HepG2 (cell line): ENCODE measurements around the gene VTN. TPM values are rescaled to one million over a fixed set of nuclear protein-coding genes. Genes with fewer than 3 reads are reported as not detected.

ENCODE experiments used
- BCL6 ChIP-seq: IDR thresholded peaks from 2 replicates; pipeline ENCODE4 v1.6.1; 2016; ENCODE audit warnings: missing genetic modification reagents, missing compliant biosample characterization
- GMEB2 ChIP-seq: IDR thresholded peaks from 2 replicates; pipeline ENCODE4 v1.6.1; 2016; ENCODE audit warnings: missing biosample characterization, missing genetic modification reagents, low read depth
- HMGXB4 ChIP-seq, 2 experiments: sonication (generic) in 1 of 2; formaldehyde crosslinking in 1 of 2; IDR thresholded peaks; 2 replicates each; pipeline versions ENCODE4 v1.4.0 to v1.6.1; 2018 to 2020; ENCODE audit warnings: missing genetic modification reagents in 2 of 2, borderline replicate concordance in 1 of 2, low read depth in 1 of 2, mild to moderate bottlenecking in 1 of 2, missing biosample characterization in 1 of 2
- HNRNPK ChIP-seq: fragments of 200-400 bp; formaldehyde crosslinking; IDR thresholded peaks from 2 replicates; pipeline ENCODE4 v1.6.1; 2018; ENCODE audit warnings: low read length, low read depth, moderate library complexity, mild to moderate bottlenecking; ENCODE audit not compliant: poor library complexity, severe bottlenecking
- NONO ChIP-seq, 2 experiments: fragments of 450-650 bp in 1 of 2; sonication (generic) in 1 of 2; formaldehyde crosslinking in 1 of 2; IDR thresholded peaks in 1 of 2; conservative IDR thresholded peaks in 1 of 2; 2 replicates each; pipeline versions ENCODE4 v1.6.1 to v1.8.0; 2017 to 2022; ENCODE audit warnings: mild to moderate bottlenecking in 1 of 2, missing genetic modification reagents in 1 of 2, moderate library complexity in 1 of 2
- SKIL ChIP-seq: sonication (generic); formaldehyde crosslinking; IDR thresholded peaks from 2 replicates; pipeline ENCODE4 v1.8.0; 2022; ENCODE audit warnings: missing genetic modification reagents, mild to moderate bottlenecking, moderate library complexity, borderline replicate concordance
- SP2 ChIP-seq: sonication (generic); formaldehyde crosslinking; IDR thresholded peaks from 2 replicates; pipeline ENCODE4 v1.5.1; 2020; ENCODE audit warnings: mild to moderate bottlenecking, missing genetic modification reagents
- TAF15 ChIP-seq: fragments of 200-400 bp; formaldehyde crosslinking; IDR thresholded peaks from one replicate; pipeline ENCODE4 v1.6.1; 2018; ENCODE audit warnings: mild to moderate bottlenecking, low read depth, low read length; ENCODE audit not compliant: poor library complexity, severe bottlenecking
- ZFP36L1 ChIP-seq: sonication (generic); formaldehyde crosslinking; IDR thresholded peaks from 2 replicates; pipeline ENCODE4 v1.8.0; 2022; ENCODE audit warnings: mild to moderate bottlenecking, missing genetic modification reagents, moderate library complexity
- ZNF138 ChIP-seq: sonication (generic); formaldehyde crosslinking; IDR thresholded peaks from 2 replicates; pipeline ENCODE4 v1.5.0; 2020; ENCODE audit warnings: mild to moderate bottlenecking, low read depth, missing genetic modification reagents
- ZNF256 ChIP-seq: sonication (generic); formaldehyde crosslinking; conservative IDR thresholded peaks from 2 replicates; pipeline ENCODE4 v1.4.0; 2020; ENCODE audit warnings: missing genetic modification reagents
- ZNF280D ChIP-seq: sonication (generic); formaldehyde crosslinking; IDR thresholded peaks from 2 replicates; pipeline ENCODE4 v1.5.1; 2020; ENCODE audit warnings: mild to moderate bottlenecking, missing genetic modification reagents
- ZNF501 ChIP-seq: sonication (generic); formaldehyde crosslinking; IDR thresholded peaks from 2 replicates; pipeline ENCODE4 v1.5.1; 2020; ENCODE audit warnings: mild to moderate bottlenecking, moderate library complexity, missing genetic modification reagents
- ZNF674 ChIP-seq: sonication (generic); formaldehyde crosslinking; IDR thresholded peaks from 2 replicates; pipeline ENCODE4 v1.5.0; 2020; ENCODE audit warnings: low read depth, mild to moderate bottlenecking, missing genetic modification reagents
- ZNF720 ChIP-seq: sonication (generic); formaldehyde crosslinking; IDR thresholded peaks from 2 replicates; pipeline ENCODE4 v1.4.0; 2020; ENCODE audit warnings: missing genetic modification reagents
- polyA plus RNA-seq, 8 experiments: library from polyadenylated mRNA; depleted of rRNA in 3 of 8; stranded (reverse) in 7 of 8; unstranded in 1 of 8; fragments of >200 nt; fragmentation: Illumina TruSeq in 4 of 8; extraction: Trizol in 4 of 8; gene quantifications; 2 replicates each; pipeline versions ENCODE4 v1.2.1 to v1.2.3, GENCODE V29; 2011 to 2016; ENCODE audit warnings: low read depth in 4 of 8, missing spikeins in 1 of 8, mixed read lengths in 1 of 8; ENCODE audit not compliant: insufficient read depth in 1 of 8
- total RNA-seq, 5 experiments: library from RNA; depleted of rRNA; stranded (reverse); fragments of >200 nt; fragmentation: Illumina TruSeq; extraction: Trizol; gene quantifications; 2 replicates each; pipeline ENCODE4 v1.2.3, GENCODE V29; 2016; ENCODE audit warnings: low read depth in 1 of 5

Gene VTN
- total and polyA plus RNA-seq, 2 of the 13 experiments (the other 11 are each of a cell fraction or from before 2014, with no cell fraction given) = 108 to 131 TPM

- TF ChIP-seq BCL6 (CRISPR knock-in tag) (no peak), ZNF501 (CRISPR knock-in tag) (peak; percentile 78; the same call in 1 of the 2 replicates), ZNF280D (CRISPR knock-in tag) (no peak), SKIL (CRISPR knock-in tag) (no peak), GMEB2 (CRISPR knock-in tag) (no peak), HNRNPK (no peak), NONO (IDR thresholded peaks at IDR 0.05) (no peak), NONO (CRISPR knock-in tag; conservative IDR thresholded peaks at IDR 0.05) (no peak; the same call in 1 of the 2 replicates), SP2 (CRISPR knock-in tag) (no peak), ZFP36L1 (CRISPR knock-in tag) (no peak), ZNF674 (CRISPR knock-in tag) (no peak), ZNF256 (CRISPR knock-in tag) (no peak), ZNF720 (CRISPR knock-in tag) (no peak), TAF15 (no peak), HMGXB4 (CRISPR knock-in tag; IDR thresholded peaks at IDR 0.05; ENCODE audit: borderline replicate concordance in 1 of 2, low read depth in 1 of 2) (peak in 1 of 2 experiments; percentile 86; a peak in 3 of 4 replicates), ZNF138 (CRISPR knock-in tag) (peak; percentile 31; the same call in 1 of the 2 replicates)
Measured at GRCh38 chr17:28416703-28417311, 46.7 kb upstream of the VTN start (continued).
